Regular cardiac myocyte (primary cell): ENCODE data around the gene ZNF165. TPM values are rescaled to one million over a fixed set of nuclear protein-coding genes. Genes with fewer than 3 reads are reported as not detected.

Source experiments
- total RNA-seq: library from RNA; depleted of rRNA; stranded (reverse); fragments of >200 nt; gene quantifications from 2 replicates; pipeline ENCODE4 v1.2.3, GENCODE V29; 2014

The ZNF165 gene
- total RNA-seq: 0.38 and 0.56 TPM in 2 replicates

GRCh38 chr6:28080381-28080630 is at the start of gene ZNF165:
Gene ZNF165, plus strand, starts transcription at chr6:28080568. Its CDS starts 4,913 bp downstream, at chr6:28085481.

DNA sequence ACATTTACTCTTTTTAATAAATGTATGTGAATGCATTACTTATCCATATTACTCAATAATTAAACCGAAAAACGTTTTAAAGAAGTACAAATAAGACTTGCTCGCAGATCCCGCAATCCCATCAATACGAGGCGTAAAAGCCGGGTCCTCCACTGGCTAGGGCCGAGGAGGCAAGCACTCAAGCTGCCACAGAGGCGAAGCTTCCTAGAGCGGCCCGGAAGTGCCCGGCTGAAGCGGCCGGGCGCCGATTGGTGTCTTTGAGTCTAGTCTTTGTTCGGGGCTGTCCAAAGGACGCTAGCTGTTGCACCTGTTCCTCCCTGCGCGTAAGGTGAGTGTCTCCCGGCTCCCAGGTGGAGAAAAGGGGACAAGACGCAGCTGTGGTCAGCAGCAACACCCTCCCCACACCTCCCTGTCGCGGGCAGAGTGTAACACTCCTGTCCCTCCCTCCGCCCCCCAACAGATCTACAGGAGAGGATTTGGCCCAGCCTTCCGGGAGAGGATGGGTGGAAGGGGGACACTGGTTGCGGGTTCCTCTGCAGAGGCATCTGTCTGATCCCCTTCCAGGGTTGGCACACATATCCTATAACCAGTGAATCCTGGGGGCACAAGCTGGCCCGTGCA is 44.1 kb downstream of the ZNF165 start, which contains the start of gene ZSCAN16:
Gene ZSCAN16, plus strand, starts transcription at position 260 of the 621 bp plus-strand sequence. CDS start 835 bp downstream, outside the sequence.

Other genes starting within 250 kb of the ZNF165 start
- not detected in 2 replicates for gene OR2B2, start 168.2 kb upstream of the ZNF165 start, total RNA-seq
- gene OR2B6, start 123.3 kb upstream of the ZNF165 start, total RNA-seq: not detected in 2 replicates
- 1.5 and 3.1 TPM in 2 replicates for gene ZSCAN16, start 44.0 kb downstream of the ZNF165 start, total RNA-seq
- 11.5 and 21.1 TPM in 2 replicates for gene ZKSCAN8, start 61.3 kb downstream of the ZNF165 start, total RNA-seq
- 9.8 and 12.1 TPM in 2 replicates for gene ZSCAN9, start 144.7 kb downstream of the ZNF165 start, total RNA-seq
- gene ZKSCAN4, start 171.7 kb downstream of the ZNF165 start, total RNA-seq: 4.8 and 6.2 TPM in 2 replicates
- 2.1 and 3.1 TPM in 2 replicates for gene NKAPL, start 178.7 kb downstream of the ZNF165 start, total RNA-seq
- gene ZSCAN26, start 186.6 kb downstream of the ZNF165 start, total RNA-seq: 12.3 and 20.6 TPM in 2 replicates
- gene PGBD1, start 201.0 kb downstream of the ZNF165 start, total RNA-seq: 4.8 and 6.5 TPM in 2 replicates